ENCODE data around the gene TTC9B.
A peak's percentile ranks its signal among the peaks of the same experiment; 100 is the strongest.

TTC9B gene

DNA sequence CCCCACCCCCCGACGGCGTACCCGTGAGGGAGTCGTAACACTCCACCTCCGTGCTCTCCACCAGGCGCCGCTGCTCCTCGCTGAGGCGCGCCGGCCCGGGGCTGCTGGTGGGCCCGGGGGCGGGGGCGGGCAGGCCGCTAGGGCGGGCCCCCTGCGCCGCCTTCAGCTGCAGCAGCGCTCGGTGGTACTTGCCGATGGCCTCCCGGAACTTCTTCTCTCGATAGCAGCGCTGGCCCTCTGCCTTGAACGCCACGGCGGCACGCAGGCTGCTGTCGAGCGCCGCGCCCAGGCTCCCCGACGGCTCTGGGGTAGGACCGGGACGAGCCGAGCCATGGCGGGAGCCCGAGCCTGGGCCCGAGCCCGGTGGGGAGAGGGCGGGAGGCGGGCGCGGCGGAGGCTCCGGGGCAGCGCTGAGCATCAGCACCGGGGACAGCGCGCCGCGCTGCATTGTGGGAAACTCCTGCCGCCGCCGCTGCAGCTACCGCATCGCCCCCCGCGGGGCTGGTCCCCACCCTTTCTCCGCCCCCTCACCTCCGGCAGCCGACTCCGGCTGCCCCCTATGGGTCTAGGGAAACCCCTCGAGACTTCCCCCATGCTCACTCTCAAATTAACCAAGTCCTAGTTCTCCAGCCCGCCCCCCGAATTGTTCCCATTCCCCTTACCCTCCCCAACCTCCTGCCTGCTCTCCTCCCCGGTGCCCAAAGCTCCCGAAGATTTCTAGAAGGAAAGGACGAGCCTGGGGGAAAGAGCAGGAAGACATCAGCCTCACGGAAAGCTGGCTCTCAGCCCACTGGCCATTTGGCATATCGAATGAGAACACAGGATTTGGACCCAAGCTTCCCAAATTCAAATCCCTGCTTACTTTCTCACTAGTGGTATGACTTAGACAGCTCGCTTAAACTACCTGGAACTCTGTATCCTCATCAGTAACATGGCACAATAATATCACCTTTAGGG is at the start of gene TTC9B:
TTC9B (minus strand) TSS at position 451 of the 957 bp plus-strand sequence; CDS start at position 448, 3 bp downstream.
- no peak for DNase-seq

DNA sequence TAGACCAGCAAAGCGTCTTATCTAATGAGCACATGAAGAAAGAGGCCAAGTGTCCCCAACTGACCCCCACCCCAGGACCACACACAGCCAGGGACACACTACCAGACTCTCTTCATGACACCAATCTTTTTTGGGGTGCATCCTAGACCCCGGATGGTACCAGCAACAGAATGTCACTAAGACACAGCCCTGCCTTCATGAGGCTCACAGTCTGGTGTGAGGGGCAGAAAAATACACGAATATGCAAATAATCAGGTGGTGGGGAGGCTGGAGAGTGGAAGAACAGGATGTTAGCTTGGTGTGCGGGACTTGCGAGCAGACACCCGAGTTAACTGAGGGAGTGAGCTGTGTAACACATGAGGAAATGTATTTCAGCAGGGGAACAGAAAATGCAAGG is 49.4 kb upstream of the TTC9B start:
- DNase-seq = no peak

DNA sequence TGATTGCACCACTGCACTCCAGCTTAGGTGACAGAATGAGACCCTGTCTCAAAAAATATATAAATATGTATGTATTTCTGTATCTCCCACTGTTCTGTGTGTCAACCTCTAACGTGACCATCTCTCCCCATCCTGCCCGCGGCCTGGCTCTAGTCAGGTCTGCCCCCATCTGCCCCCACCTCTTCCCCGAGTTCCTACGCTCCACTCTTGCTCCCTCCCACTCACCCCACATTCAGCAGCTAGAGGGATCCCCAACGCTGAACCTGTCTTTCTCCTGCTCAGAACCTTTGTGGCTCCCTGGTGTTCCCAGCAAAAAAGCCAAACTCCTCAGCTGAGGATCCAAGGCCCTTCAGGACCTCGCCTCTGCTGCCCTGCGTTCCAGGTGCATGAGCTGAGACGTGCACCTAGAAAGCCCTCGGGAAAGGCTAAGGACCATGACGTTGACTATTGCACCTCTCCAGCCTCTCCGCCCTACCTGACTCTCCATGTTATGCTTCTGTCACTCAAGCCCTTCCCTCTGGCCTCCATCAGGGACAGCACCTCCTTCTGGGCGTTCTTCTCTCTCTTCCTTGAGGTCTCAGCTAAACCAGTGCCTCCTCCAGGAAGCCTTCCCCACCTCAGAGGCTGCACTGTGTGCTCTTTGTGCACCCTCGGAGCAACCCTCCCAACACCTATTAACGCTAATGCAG is 48.9 kb upstream of the TTC9B start:
- no peak for DNase-seq

DNA sequence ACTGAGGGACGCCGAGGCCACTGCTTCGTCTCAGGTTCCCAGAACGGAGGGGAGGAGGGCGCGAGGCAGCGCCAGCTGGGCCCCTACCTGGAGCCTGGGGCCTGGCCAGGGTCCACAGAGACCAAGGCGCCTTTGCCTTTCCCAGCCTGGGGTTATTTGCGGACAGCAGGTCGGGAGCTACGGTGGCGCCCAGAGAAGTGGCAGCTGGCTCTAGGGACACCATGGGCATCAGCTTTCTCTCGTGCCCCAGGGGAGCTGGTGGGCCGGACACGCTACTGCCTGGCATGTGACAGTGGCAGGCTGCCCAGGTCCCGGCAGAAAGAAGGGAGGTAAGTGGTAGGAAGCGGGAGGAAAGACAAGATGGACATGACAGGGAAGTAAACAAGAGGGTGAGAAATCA is 47.9 kb upstream of the TTC9B start:
- peak; percentile 91 for DNase-seq

DNA sequence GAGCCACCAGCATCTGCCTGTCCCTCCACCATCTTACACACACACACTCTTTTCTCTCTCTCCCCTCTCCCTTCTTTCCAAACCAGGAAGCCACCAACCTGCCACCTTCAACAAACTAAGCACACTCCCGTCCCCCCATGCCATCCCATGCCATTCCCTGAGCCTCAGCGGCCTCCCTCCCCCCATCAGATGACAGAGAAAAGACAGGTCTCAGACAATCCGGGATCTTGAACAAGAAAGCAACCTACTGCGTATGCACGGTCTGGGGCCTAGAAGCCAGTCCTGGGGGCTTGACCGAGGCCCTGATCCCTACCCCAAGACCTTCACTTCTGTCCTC is 47.5 kb upstream of the TTC9B start:
- DNase-seq = no peak

DNA sequence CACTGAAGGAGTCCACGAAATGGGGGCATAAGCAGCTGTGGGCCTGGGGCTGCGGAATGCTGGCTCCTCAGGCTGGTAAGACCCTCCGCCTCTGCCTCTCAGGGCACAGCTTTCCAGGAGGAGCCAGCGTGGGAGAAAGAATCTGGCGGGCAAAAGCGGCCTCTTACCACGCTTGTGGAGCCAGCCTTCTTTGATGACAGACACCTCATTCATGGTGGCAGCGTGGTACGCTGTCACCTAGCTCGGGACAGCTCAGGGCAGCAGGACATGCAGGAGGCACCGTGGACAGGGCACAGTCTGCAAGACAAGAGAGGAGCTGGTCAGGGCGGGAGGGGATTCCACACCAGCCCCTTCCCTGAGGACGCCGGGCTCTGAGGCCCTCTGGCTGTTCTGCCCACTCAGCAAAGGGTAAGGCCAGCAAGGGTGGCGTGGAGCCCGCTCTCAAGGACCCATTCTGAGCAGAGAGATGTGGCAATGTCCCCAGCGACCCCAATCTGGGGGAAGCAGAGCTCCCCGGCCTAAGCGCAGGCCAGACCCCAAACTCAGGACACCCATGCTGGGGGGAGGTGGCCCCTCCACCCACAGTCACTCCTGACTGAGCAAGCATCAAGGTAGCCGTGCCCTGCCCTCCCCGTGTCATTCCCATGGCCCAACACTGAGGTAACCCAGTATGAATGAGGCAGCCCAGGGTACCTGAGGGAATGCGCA is 47.0 kb upstream of the TTC9B start:
- no peak for DNase-seq

DNA sequence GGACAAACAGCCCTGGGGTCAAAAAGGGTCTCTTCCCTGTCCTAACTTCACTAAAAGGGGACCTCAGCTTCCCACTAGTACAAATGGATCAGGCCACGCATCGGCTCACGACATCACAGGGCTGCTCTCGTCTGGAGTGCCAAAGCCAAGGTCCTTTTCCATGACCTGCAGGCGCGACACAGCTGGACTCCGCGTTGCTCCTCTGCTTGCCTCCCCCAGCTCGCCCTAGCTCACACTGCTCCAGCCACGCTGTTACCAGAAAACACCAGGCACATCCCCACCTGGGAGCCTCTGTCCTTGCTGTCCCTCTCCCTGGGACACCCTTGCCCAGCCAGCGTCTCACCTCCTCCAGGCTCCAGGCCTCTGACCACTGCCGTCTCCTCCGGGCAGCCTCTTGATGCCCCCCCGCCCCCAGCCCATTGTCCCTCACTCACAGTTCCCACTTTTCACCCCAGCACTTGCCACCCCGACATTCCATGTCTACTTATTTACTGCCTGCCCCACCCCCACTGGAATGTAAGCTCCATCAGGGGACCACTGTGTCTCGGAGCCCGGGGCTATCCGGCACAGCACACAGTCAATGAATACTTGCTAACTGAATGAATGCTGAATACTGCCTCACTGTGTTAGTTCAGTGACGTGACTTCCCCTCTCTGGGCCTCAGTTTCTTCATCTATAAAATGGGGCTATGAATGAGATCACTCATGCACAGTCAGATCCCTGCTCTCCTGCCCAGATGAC is 46.3 kb upstream of the TTC9B start:
- DNase-seq = no peak

DNA sequence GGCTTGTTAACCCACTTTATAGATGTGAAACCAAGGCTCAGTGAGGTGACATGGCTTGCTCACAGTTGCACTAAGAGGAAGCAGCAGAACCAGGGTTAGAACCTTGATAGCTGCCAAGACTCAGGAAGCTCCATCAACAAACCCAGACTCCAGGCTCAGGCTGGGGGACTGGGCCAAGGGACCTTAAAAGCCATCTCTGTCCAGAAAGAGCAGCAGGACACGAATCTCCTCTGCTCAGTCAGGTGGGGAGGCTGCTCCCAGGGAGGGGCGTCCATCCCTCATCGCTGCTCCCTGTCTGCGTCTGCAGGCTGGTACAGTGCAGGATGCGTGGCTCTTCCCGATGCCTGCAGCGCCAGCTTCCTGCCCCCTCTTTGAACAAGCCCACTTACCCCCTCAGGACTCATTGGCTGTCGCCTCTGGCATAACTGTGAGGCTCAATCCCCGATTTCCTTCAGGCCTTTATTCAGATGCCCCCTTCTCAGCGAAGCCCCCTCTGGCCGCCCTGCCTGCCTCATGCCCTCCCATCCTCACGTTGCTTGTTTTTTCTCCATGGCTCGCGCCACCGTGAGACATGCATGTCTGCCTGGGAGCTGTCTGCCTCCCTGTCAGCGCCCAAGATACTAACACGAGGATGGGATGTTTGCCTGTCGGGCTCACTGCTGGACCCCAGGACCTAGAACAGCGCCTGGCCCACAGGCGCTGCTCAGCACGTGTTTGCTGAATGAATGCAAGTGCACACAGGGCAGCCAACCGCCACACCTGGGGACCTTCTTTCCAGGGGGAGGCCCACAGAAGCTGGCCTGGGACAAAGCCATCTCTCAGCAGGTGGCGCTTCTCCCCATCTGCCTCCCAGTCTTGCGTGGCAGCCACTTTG is 45.5 kb upstream of the TTC9B start:
- DNase-seq = no peak

DNA sequence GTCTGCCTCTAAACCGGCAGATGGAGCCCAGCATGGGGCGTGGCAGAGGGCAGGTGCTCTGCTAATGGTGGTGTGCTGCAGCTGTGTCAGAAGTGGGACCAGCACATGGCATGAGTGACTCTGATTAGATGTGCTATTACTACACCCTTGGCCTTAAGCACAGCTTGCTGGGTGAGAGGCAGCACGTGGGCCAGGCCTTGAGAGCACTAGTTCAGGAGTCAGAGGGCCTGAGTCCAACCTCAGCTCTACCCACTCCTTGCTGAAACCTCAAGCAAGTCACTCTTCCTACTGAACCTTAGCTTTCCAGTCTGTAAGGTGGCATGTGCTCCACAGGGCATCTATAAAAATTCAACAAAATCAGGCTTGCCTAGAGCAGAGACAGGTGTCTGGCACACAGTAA is 44.2 kb upstream of the TTC9B start:
- DNase-seq = no peak

DNA sequence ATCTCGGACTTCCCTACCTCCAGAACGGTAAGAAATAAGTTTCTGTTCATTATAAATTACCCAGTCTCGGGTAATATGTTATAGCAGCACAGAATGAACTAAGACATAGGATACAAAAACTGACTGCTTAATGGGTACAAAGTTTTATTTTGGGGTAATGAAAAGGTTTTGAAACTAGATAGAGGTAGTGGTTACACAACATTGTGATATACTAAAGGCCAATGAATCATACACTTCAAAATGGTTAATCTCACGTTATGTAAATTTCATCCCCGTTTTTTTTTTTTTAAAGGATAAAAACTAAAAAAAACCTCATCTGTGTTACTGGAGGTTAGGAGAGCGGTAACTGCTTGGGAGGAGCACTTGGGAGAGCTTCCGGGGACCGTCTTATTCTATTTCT is 43.4 kb upstream of the TTC9B start:
- DNase-seq = no peak

DNA sequence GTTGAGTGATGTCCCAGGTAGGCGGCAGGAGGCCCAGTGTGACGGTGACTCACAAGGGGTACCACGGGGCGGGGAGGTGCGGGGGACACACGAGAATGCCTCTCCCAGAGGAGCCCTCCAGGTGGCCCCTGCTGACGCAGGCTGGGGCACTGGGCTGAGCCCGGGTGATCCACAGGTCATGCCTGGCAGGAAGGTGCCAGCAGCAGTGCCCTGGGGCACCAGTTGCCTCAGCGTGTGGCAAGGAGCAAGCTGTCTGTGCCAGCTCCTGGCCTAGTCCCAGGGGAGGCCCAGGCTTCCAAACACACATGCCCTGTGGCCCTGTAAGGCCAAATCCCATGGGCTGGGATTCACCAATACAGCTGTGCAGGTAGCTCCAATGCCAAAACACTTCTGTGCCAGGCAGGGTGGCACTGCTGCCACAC is 38.9 kb upstream of the TTC9B start:
- DNase-seq = no peak

DNA sequence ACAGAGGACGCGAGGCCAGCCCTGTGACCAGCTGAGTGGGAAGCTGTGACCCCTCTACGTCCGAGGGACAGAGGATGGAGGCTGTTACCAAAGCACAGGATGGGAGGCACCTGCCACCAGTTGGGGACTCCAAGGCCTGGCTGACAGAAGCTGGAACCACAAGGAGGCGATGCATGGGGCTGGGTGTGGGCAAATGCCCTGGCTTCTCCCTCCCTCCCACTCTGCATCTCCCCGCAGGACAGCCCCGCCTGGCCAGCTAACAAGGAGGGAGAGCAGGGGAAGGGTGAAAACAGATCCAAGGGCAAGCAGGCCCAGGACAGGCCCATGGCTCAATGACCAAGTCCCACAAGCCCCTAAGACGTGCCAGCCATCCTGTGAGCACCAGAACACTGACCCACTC is 38.3 kb upstream of the TTC9B start:
- no peak for DNase-seq

DNA sequence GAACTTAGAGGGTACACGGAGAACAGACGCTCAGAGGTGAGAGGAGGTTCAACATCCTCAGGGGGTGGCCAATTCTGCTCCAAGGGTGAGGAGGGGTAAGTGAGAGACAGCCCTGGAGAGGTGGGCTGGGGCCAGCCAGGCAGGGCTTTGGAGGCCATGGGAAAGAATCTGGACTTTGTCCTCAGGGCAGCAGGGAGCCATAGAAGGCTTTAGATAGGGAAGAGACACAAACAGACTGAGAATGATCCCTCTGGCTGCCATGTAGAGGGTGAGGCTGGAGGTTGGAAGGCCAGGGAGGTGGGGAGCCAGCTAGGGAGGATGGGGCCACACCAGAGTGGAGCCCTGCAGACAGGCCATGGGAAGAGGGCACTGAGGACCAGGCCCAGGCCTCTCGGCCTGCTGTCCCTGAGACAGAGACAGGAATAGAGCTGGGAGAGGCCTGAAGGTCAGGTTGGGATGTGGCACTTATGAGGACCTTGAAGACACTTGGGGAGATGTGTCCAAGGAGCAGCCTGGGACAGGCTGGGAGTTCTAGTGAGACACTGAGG is 37.5 kb upstream of the TTC9B start:
- DNase-seq = no peak

DNA sequence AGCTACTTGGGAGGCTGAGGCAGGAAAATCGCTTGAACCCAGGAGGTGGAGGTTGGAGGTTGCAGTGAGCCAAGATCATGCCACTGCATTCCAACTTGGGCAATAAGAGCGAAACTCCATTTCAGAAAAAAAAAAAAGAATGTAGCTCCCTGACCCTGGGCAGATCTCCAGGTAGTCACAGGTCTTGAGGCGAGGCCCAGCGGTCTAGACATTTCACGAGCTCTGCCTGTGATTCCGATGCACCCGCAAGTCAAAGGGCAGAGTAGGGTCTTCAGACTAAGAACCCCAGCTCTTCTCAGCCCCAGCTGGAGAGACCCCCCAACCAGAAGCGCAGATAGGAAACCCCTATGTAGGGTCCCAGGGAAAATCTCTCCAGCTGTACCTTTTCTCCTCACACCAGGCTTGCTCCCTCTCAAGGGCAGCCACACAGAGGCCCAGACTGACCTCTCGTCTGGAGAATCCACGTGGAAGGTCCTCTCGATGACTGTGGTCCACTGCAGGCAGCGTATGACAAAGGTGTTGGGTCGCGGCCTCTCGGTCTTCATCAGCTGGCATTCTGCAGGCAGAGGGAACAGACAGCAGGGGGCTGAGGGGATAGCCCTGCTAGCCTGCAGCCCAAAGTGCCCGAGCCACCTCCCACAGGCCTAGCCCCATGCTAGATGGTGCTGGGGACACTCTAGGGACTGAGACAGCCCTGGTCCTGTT is 36.7 kb upstream of the TTC9B start:
- DNase-seq = no peak

DNA sequence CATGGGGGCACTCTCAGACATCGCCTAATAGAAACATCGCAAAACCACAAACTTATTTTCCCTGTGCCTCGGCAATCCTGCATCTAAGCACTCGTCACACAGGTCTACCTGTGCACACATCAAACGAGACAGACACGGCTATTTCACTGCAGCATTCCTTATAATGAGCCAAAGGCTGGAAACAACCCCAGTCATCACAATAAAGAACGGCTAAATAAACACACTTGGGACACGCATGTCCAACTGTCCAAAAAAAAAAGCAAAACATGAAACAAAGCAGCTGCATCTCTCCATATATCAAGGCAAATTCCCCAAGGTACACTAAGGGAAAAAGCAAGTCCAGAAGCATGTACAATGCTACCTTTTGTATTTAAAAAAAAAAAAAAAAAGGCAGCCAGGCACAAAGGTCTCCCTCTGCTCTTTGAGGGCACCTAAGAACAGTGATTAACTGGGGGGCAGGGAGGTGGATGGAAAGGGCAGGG is 35.5 kb upstream of the TTC9B start:
- DNase-seq = peak; percentile 52

DNA sequence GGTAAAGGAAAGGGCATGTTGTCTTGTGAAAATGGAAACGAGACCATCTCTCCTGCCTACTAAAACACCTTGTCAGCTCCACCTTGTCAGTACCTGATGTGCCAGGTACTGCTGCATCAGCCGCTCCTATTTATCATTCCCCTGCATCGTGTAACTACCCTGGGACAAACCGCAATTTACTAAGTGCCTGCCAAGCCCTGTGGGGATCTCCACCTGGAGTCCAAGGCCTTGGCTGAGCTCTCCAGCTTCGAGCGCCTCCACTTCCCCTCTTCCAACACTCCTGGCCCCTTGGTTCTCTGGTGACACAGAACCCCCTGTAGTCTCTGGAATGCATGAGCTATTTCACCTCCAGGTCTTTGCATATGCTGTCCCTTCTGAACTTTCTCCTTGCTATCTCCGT is 34.2 kb upstream of the TTC9B start:
- no peak for DNase-seq

DNA sequence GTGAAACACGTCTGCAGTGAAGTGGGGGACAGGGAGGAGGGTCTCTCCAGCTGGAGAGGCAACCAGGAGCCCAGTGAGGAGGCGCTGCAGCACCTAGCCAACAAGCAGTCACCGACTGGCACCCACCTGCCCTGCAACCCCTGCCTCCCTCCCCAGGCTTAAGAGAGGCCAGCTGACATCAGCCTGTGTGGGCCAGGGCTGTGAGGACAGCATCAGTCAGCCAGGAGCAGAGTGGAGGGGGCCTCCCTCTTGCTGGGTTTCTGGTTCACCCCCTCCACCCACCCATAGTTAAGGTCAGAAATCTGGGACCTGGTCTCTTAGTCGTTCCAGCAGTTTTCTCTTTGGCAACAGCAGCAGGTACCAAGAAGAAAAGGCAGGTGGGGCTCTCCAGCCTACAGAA is 33.8 kb upstream of the TTC9B start:
- DNase-seq = no peak

DNA sequence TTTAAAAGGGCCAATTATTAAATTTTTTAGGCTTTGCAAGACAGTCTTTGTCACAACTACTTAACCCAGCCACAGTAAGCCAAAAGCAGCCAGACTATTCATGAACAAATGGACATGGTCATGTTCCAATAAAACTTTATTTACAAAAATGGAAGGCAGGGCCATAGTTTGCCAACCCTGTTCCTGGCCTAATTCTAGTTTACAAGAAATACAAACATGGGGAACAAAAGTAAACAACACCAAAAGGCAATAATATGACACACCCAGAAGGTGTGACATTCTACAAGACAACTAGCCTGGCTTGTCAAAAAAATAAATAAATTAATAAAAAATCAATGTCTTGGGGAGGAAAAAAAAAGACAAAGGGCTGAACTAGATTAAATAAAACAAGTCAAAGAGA is 33.1 kb upstream of the TTC9B start:
- no peak for DNase-seq

DNA sequence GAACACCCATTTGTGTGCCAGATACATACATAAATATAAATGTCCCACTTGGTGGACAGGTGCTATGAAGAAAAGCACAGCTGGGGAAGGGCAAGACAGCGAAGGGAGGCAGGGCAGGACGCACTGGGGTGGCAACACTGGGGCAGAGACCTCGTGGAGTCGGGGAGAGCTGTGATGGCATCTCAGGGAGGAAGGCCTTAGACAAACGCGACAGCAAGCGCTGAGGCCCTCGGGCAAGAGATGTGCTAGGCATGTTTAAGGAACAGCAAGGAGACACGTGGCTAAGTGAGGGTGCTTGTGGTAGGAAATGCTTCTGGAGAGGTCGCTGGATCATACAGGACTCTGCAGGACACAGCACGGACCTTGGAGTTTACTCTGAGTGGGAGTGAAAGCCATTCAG is 31.6 kb upstream of the TTC9B start:
- DNase-seq = no peak

DNA sequence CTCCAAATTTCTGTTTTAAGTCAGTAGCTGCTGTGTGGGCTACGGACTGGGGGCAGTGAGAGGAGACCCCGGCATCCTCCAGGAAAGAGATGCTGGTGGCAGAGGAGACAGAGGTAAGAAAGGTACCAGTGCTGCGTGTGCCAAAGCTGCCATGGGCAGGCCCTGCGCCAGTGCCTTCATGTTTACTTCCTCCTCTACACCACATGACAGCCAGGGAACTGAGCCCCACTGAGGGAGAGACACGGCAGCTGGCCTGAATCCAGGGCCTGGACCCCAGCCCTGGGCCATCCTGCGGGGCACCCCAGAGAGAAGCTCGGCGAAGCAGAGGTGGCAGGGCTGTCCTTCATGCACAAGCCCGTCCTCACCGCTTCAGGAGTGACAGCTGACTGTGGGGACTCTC is 31.0 kb upstream of the TTC9B start:
- no peak for DNase-seq

DNA sequence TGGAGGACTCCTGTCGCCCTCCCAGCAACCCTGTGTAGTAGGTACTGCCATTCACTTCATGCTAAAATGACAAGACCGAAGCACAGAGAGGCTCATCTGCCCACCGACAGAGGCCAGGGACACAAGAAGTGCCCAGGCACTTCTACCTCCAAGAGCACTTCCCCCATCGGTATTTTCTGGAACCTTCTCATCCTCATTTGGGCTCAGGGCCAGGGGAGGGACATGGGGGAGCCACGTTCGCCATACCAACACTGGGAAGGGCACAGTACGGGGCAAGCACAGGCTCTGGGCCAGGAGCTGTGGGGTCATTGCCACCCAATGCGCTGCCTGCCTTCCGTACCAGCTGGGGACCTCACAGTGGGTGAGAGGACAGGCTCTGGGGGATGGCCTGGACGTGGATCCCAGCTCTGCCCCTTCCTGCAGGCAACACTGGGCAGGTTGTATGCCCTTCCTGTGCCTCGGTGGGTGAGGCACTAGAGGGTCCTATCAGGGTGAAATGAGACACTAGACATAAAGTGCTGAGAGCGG is 29.6 kb upstream of the TTC9B start:
- no peak for DNase-seq

Data from NCI-H2029 (cell line).